OCI-LY1 (cell line): ENCODE measurements around the gene IFNA5.

Experiments
- H2AFZ ChIP-seq: fragments of 200-600 bp; sonication (generic), shearing (Covaris generic); 2 replicates; pipeline ENCODE4 v1.6.0; 2014; ENCODE audit warnings: antibody characterized with exemption, mild to moderate bottlenecking, low read length
- H3F3A ChIP-seq: fragments of 200-600 bp; sonication (generic), shearing (Covaris generic); 2 replicates; pipeline ENCODE4 v1.6.0; 2014; ENCODE audit warnings: mild to moderate bottlenecking, antibody characterized with exemption, low read length, moderate library complexity; ENCODE audit not compliant: insufficient read depth
- H3K27ac ChIP-seq: fragments of 200-600 bp; sonication (generic); 2 replicates; pipeline ENCODE4 v1.5.1; 2014; ENCODE audit warnings: low read length, mixed run types, mild to moderate bottlenecking, low read depth; ENCODE audit not compliant: poor library complexity, severe bottlenecking
- H3K27me3 ChIP-seq: fragments of 200-600 bp; sonication (generic); 2 replicates; pipeline ENCODE4 v1.6.0; 2014; ENCODE audit warnings: antibody characterized with exemption, mild to moderate bottlenecking, low read length, moderate library complexity; ENCODE audit not compliant: insufficient read depth
- H3K36me3 ChIP-seq: fragments of 200-600 bp; sonication (generic); 2 replicates; pipeline ENCODE4 v1.6.1; 2014; ENCODE audit warnings: mild to moderate bottlenecking, antibody characterized with exemption, low read length, moderate library complexity, mixed read lengths; ENCODE audit not compliant: insufficient read depth
- H3K4me1 ChIP-seq: fragments of 200-600 bp; sonication (generic); 2 replicates; pipeline ENCODE4 v1.5.1; 2014; ENCODE audit warnings: mild to moderate bottlenecking, low read length, moderate library complexity; ENCODE audit not compliant: insufficient read depth, severe bottlenecking
- H3K4me2 ChIP-seq: fragments of 200-600 bp; sonication (generic), shearing (Covaris generic); 2 replicates; pipeline ENCODE4 v1.6.1; 2014; ENCODE audit warnings: low read length
- H3K4me3 ChIP-seq: fragments of 200-600 bp; sonication (generic); 2 replicates; pipeline ENCODE4 v1.5.1; 2014; ENCODE audit warnings: low read length, low read depth, mild to moderate bottlenecking, mixed read lengths; ENCODE audit not compliant: poor library complexity, severe bottlenecking
- H3K79me2 ChIP-seq: fragments of 200-600 bp; shearing (Covaris generic); 2 replicates; pipeline ENCODE4 v1.6.1; 2016; ENCODE audit warnings: mixed run types, low read length, mixed read lengths; ENCODE audit not compliant: insufficient read depth
- H3K9ac ChIP-seq: fragments of 200-600 bp; sonication (generic), shearing (Covaris generic); 2 replicates; pipeline ENCODE4 v1.6.1; 2014; ENCODE audit warnings: mild to moderate bottlenecking, low read length, mixed read lengths
- H3K9me2 ChIP-seq: fragments of 200-600 bp; sonication (generic), shearing (Covaris generic); 2 replicates; pipeline ENCODE4 v1.6.1; 2014; ENCODE audit warnings: low read depth, mild to moderate bottlenecking, low read length, mixed read lengths
- H3K9me3 ChIP-seq: fragments of 200-600 bp; shearing (Covaris generic); 2 replicates; pipeline ENCODE4 v1.6.1; 2014; ENCODE audit warnings: low read length, mixed read lengths
- H4K20me1 ChIP-seq: fragments of 200-600 bp; sonication (generic), shearing (Covaris generic); 2 replicates; pipeline ENCODE4 v1.6.0; 2016; ENCODE audit warnings: mild to moderate bottlenecking, low read length; ENCODE audit not compliant: insufficient read depth
- EZH2 ChIP-seq: fragments of 200-600 bp; sonication (generic), shearing (Covaris generic); IDR thresholded peaks from 2 replicates; pipeline ENCODE4 v1.8.0; 2017; ENCODE audit warnings: borderline replicate concordance, mixed run types, mild to moderate bottlenecking, antibody characterized with exemption, low read length, moderate library complexity, mixed read lengths
- TF ChIP-seq, protein P1 (sequence below): fragments of 200-600 bp; sonication (generic), shearing (Covaris generic); IDR thresholded peaks from 2 replicates; pipeline ENCODE4 v1.5.1; 2017; ENCODE audit warnings: mild to moderate bottlenecking, antibody characterized with exemption, low read length, moderate library complexity, mixed read lengths

Gene IFNA5

GRCh38 chr9:21294364-21294774 lies 10.7 kb downstream of the IFNA5 start:
- no peaks in the 10 kb centered on the region for H3K4me1 ChIP-seq
- H3K9ac ChIP-seq = no peak overlapping the region
- TF ChIP-seq, protein P1, sequence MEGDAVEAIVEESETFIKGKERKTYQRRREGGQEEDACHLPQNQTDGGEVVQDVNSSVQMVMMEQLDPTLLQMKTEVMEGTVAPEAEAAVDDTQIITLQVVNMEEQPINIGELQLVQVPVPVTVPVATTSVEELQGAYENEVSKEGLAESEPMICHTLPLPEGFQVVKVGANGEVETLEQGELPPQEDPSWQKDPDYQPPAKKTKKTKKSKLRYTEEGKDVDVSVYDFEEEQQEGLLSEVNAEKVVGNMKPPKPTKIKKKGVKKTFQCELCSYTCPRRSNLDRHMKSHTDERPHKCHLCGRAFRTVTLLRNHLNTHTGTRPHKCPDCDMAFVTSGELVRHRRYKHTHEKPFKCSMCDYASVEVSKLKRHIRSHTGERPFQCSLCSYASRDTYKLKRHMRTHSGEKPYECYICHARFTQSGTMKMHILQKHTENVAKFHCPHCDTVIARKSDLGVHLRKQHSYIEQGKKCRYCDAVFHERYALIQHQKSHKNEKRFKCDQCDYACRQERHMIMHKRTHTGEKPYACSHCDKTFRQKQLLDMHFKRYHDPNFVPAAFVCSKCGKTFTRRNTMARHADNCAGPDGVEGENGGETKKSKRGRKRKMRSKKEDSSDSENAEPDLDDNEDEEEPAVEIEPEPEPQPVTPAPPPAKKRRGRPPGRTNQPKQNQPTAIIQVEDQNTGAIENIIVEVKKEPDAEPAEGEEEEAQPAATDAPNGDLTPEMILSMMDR = no peak
- no peak for TF ChIP-seq EZH2
- no peaks in the 10 kb centered on the region for H3K9me2 ChIP-seq
- H3F3A ChIP-seq = no peaks in the 10 kb centered on the region
- no peak overlapping the region for H2AFZ ChIP-seq
- no peaks in the 10 kb centered on the region for H4K20me1 ChIP-seq
- H3K4me2 ChIP-seq = no peak overlapping the region
- H3K9me3 ChIP-seq = no peaks in the 10 kb centered on the region
- no peak overlapping the region for H3K27ac ChIP-seq
- no peaks in the 10 kb centered on the region for H3K36me3 ChIP-seq
- no peak overlapping the region for H3K4me3 ChIP-seq
- no peaks in the 10 kb centered on the region for H3K79me2 ChIP-seq
- H3K27me3 ChIP-seq = no peaks in the 10 kb centered on the region

- Histone ChIP-seq H3K4me1 (no peaks in the 10 kb centered on the region), H3K9me2 (no peaks in the 10 kb centered on the region), H3F3A (no peaks in the 10 kb centered on the region), H3K4me2 (no peak overlapping the region), H3K9ac (no peak overlapping the region), H4K20me1 (no peaks in the 10 kb centered on the region), H3K27ac (no peak overlapping the region), H2AFZ (no peak overlapping the region), H3K9me3 (no peaks in the 10 kb centered on the region), H3K36me3 (no peaks in the 10 kb centered on the region), H3K79me2 (no peaks in the 10 kb centered on the region), H3K4me3 (no peak overlapping the region), H3K27me3 (no peaks in the 10 kb centered on the region)
- TF ChIP-seq, protein P1 = no peak
- TF ChIP-seq EZH2 = no peak
Observed at GRCh38 chr9:21289848-21290247, 15.3 kb downstream of the IFNA5 start.

GRCh38 chr9:21287280-21287679 lies 17.8 kb downstream of the IFNA5 start:
- Histone ChIP-seq H3K9me2 (no peaks in the 10 kb centered on the region), H3K9ac (no peak overlapping the region), H4K20me1 (no peaks in the 10 kb centered on the region), H3K4me1 (no peaks in the 10 kb centered on the region), H2AFZ (no peak overlapping the region), H3K4me2 (no peak overlapping the region), H3K9me3 (no peaks in the 10 kb centered on the region), H3K36me3 (no peaks in the 10 kb centered on the region), H3K79me2 (no peaks in the 10 kb centered on the region), H3K27me3 (no peaks in the 10 kb centered on the region), H3F3A (no peaks in the 10 kb centered on the region), H3K27ac (no peak overlapping the region), H3K4me3 (no peak overlapping the region)
- TF ChIP-seq, protein P1 = no peak
- no peak for TF ChIP-seq EZH2
